K562 (cell line): ENCODE measurements around the gene CENPC. TPM values are rescaled to one million over a fixed set of nuclear protein-coding genes. Genes with fewer than 3 reads are reported as not detected.

Experiments used
- DPF2 ChIP-seq: fragments of 450-650 bp; IDR thresholded peaks from 2 replicates; pipeline ENCODE4 v1.6.1; 2016
- ETS2 ChIP-seq: IDR thresholded peaks from 2 replicates; pipeline ENCODE4 v1.6.1; 2016; ENCODE audit warnings: borderline replicate concordance, missing genetic modification characterization, mild to moderate bottlenecking, moderate library complexity, missing compliant biosample characterization; ENCODE audit not compliant: poor library complexity, severe bottlenecking
- ETV5 ChIP-seq: sonication (generic); formaldehyde crosslinking; IDR thresholded peaks from 2 replicates; pipeline ENCODE4 v1.4.0; 2020; ENCODE audit warnings: low read depth, mild to moderate bottlenecking, missing genetic modification reagents
- FOXK2 ChIP-seq, 2 experiments: fragments of 450-650 bp; IDR thresholded peaks in 1 of 2; conservative IDR thresholded peaks in 1 of 2; 2 replicates each; pipeline ENCODE4 v1.6.1; 2016; ENCODE audit warnings: low read depth in 2 of 2, mild to moderate bottlenecking in 1 of 2
- FOXP1 ChIP-seq: sonication (generic); formaldehyde crosslinking; IDR thresholded peaks from 2 replicates; pipeline ENCODE4 v1.8.0; 2022; ENCODE audit warnings: mild to moderate bottlenecking, missing genetic modification reagents
- MYC ChIP-seq, 2 experiments: fragments of 250-450 bp in 1 of 2; sonication (Bioruptor Pico) in 1 of 2; IDR thresholded peaks; 2 replicates each; pipeline versions ENCODE4 v1.5.1 to v1.6.1; 2012 to 2021; ENCODE audit warnings: low read depth in 2 of 2, borderline replicate concordance in 1 of 2, improper control_type of control experiment in 1 of 2, low read length in 1 of 2, mild to moderate bottlenecking in 1 of 2, moderate library complexity in 1 of 2
- NBN ChIP-seq: fragments of 450-650 bp; IDR thresholded peaks from 2 replicates; pipeline ENCODE4 v1.6.1; 2016; ENCODE audit warnings: low read depth, mild to moderate bottlenecking
- NCOA2 ChIP-seq, 2 experiments: fragments of 450-650 bp; IDR thresholded peaks; 2 replicates each; pipeline ENCODE4 v1.6.1; 2018; ENCODE audit warnings: mild to moderate bottlenecking in 2 of 2, moderate library complexity in 1 of 2; ENCODE audit not compliant: partially characterized antibody in 2 of 2
- SP1 ChIP-seq: sonication (generic); formaldehyde crosslinking; IDR thresholded peaks from 2 replicates; pipeline ENCODE4 v1.8.1; 2022; ENCODE audit warnings: mild to moderate bottlenecking, missing genetic modification reagents
- TBL1XR1 ChIP-seq, 2 experiments: IDR thresholded peaks; 2 replicates each; pipeline ENCODE4 v1.6.1; 2012; ENCODE audit warnings: improper control_type of control experiment in 2 of 2, low read length in 2 of 2, mild to moderate bottlenecking in 1 of 2
- ZFP91 ChIP-seq: sonication (generic); formaldehyde crosslinking; IDR thresholded peaks from 2 replicates; pipeline ENCODE4 v1.8.0; 2022; ENCODE audit warnings: mild to moderate bottlenecking, missing genetic modification reagents
- ZNF561 ChIP-seq: fragments of 450-650 bp; formaldehyde crosslinking; conservative IDR thresholded peaks from 2 replicates; pipeline ENCODE4 v1.4.0; 2020; ENCODE audit warnings: mild to moderate bottlenecking, moderate library complexity
- ZNF584 ChIP-seq: fragments of 200-800 bp; sonication (Bioruptor generic); IDR thresholded peaks from 2 replicates; pipeline ENCODE4 v1.6.1; 2016; ENCODE audit warnings: low read depth, mild to moderate bottlenecking, missing genetic modification characterization, missing compliant biosample characterization
- ZNF592 ChIP-seq: fragments of 450-650 bp; IDR thresholded peaks from 2 replicates; pipeline ENCODE4 v1.6.1; 2017; ENCODE audit warnings: antibody characterized with exemption, mild to moderate bottlenecking
- polyA plus RNA-seq, 8 experiments: library from polyadenylated mRNA; depleted of rRNA in 4 of 8; stranded (reverse) in 5 of 8; unstranded in 3 of 8; fragments of >200 nt; fragmentation: Nextera tagmentation in 2 of 8; fragmentation: Illumina TruSeq in 1 of 8; extraction: Ambion mirVana in 2 of 8; extraction: Trizol in 1 of 8; gene quantifications; 2 replicates each; pipeline versions ENCODE4 v1.2.1 to v1.2.3, GENCODE V29; 2011 to 2014; ENCODE audit warnings: inconsistent platforms in 1 of 8, missing spikeins in 1 of 8
- total RNA-seq, 7 experiments: library from RNA; depleted of rRNA in 6 of 7; stranded (reverse); fragments of >200 nt in 6 of 7; fragmentation: Illumina TruSeq in 2 of 7; extraction: Trizol in 2 of 7; gene quantifications; 2 replicates each; pipeline versions ENCODE4 v1.2.1 to v1.2.3, GENCODE V29; 2011 to 2021; ENCODE audit warnings: low replicate concordance in 1 of 7

The CENPC gene
- total and polyA plus RNA-seq, 9 of the 15 experiments (the other 6 are each of a cell fraction or from before 2014, with no cell fraction given): 18.1 to 48.5 (median 30.8) TPM

- TF ChIP-seq TBL1XR1 (IDR thresholded peaks at IDR 0.05; ENCODE audit: low read length in 2 of 2) (peak in 1 of 2 experiments; percentile 73; a peak in 2 of 4 replicates), NBN (peak; percentile 83), MYC (IDR thresholded peaks at IDR 0.05; ENCODE audit: low read depth, low read length) (peak; percentile 81; the same call in 1 of the 2 replicates), MYC (CRISPR knock-in tag; IDR thresholded peaks at IDR 0.05; ENCODE audit: borderline replicate concordance, low read depth) (no peak), NCOA2 (IDR thresholded peaks at IDR 0.05; ENCODE audit: partially characterized antibody in 2 of 2) (peak in 1 of 2 experiments; percentile 54), ZFP91 (CRISPR knock-in tag) (no peak), FOXK2 (conservative IDR thresholded peaks at IDR 0.05 in 1 of 2, IDR thresholded peaks at IDR 0.05 in 1 of 2; ENCODE audit: low read depth in 2 of 2) (peak; percentile 85 to 92), ZNF584 (CRISPR knock-in tag) (no peak), ETV5 (CRISPR knock-in tag) (peak; percentile 64; the same call in 1 of the 2 replicates), DPF2 (peak; percentile 96), ETS2 (tag) (no peak), FOXP1 (CRISPR knock-in tag) (0 out of 2 replicates have a peak, but pooled peaks have one; percentile 14), ZNF561 (CRISPR knock-in tag) (no peak), SP1 (CRISPR knock-in tag) (no peak), ZNF592 (peak; percentile 83)
- TF ChIP-seq, all 486 proteins: peak for 96
These were observed 22.2 kb downstream of the CENPC start (continued) for GRCh38 chr4:67522851-67523671.
